ENCODE data around the gene MPHOSPH10. TPM values are rescaled to one million over a fixed set of nuclear protein-coding genes. Genes with fewer than 3 reads are reported as not detected.
"Not testable (repeated sequence)": the region's sequence is repeated elsewhere in the genome, so short reads cannot be mapped to it uniquely, and the experiment has no call there.

The MPHOSPH10 gene
- total RNA-seq, 1 donor from 2014 or later, result 26.0 TPM

DNA sequence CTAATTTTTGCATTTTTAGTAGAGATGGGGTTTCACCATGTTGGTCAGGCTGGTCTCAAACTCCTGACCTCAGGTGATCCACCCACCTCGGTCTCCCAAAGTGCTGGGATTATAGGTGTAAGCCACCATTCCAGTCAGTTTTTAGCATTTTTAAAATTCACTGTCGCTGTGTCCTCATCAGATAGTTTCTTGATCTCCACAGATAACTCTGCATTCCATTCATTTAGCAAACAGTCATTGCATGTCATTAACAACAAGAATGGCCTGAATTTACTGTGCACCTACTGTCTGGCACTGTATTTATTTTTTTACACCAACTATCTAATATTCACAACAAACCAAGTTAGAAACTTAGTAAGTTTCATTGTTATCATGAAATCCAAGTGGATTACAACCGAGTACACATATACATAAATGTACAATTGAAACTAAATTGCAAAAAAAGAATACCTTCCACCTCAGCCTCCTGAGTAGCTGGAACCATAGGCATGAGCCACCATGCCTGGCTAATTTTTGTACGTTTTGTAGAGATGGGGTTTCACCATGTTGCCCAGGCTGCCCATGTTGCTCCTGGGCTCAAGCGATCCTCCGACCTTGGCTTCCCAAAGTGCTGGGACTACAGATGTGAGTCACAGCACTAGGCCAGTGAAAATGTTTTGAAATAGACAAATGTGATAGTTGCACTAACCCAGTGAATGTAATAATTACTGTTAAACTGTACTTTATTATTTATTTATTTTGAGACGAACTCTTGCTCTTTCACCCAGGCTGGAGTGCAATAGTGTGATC lies 4.7 kb upstream of the MPHOSPH10 start:
- TF ChIP-seq CTCF (IDR thresholded peaks at IDR 0.05), result no peak
- ATAC-seq (no peak), DNase-seq (no peak)
- H3K9me3 ChIP-seq, result no peaks in the 10 kb centered on the region
- H3K27ac ChIP-seq, result no peak overlapping the region
- H3K4me1 ChIP-seq, result peaks cover 22% of the 10 kb centered on the region
- H3K36me3 ChIP-seq, result peaks cover 23% of the 10 kb centered on the region
- no peaks in the 10 kb centered on the region for H3K27me3 ChIP-seq (ENCODE audit: low read depth)
- intact Hi-C loops (cut with DNase I), result no loop called here
- H3K4me3 ChIP-seq, result no peak overlapping the region

DNA sequence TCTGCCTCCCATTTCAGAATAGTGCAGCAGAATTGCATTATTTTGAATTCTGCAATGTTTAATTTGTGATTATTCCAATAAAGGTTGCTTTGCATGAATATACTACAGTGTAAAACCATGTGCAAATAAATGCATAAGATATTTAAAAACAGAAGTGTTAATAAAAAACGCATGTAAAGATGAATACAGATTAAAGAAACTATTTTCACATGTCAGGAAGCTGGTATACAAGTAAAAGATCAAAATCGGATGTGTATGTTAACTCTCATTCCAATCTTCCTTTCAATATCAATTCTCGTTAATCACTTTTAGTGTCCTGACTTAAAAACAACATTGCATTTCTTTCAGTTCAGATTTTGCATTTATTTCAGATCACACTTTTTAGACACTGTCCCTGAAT lies 3.5 kb upstream of the MPHOSPH10 start:
- H3K36me3 ChIP-seq, result peaks cover 11% of the 10 kb centered on the region
- ATAC-seq (no peak), DNase-seq (no peak)
- no peak overlapping the region for H3K27ac ChIP-seq
- no peaks in the 10 kb centered on the region for H3K27me3 ChIP-seq (ENCODE audit: low read depth)
- no peak overlapping the region for H3K4me3 ChIP-seq
- no peaks in the 10 kb centered on the region for H3K9me3 ChIP-seq
- no peak for TF ChIP-seq CTCF (IDR thresholded peaks at IDR 0.05)
- H3K4me1 ChIP-seq, result peaks cover 34% of the 10 kb centered on the region
- intact Hi-C loops (cut with DNase I), result no loop called here

- no peak for DNase-seq
- Histone ChIP-seq H3K4me1 (peaks cover 39% of the 10 kb centered on the region), H3K9me3 (no peaks in the 10 kb centered on the region), H3K27me3 (ENCODE audit: low read depth) (no peaks in the 10 kb centered on the region), H3K27ac (peak overlapping the region; percentile 94), H3K4me3 (peak overlapping the region; percentile 91), H3K36me3 (peaks cover 17% of the 10 kb centered on the region)
- TF ChIP-seq CTCF (IDR thresholded peaks at IDR 0.05), result no peak
- ATAC-seq, result no peak
- intact Hi-C loops (cut with DNase I), result no loop called here
Measured at GRCh38 chr2:71129114-71129901, 1.1 kb upstream of the MPHOSPH10 start.

- ATAC-seq (peak; percentile 86), DNase-seq (no peak)
- intact Hi-C loops (cut with DNase I), result no loop called here
- H3K36me3 ChIP-seq, result peaks cover 21% of the 10 kb centered on the region
- peak overlapping the region; percentile 91 for H3K4me3 ChIP-seq
- TF ChIP-seq CTCF (IDR thresholded peaks at IDR 0.05), result no peak
- no peaks in the 10 kb centered on the region for H3K9me3 ChIP-seq
- peaks cover 39% of the 10 kb centered on the region for H3K4me1 ChIP-seq
- peak overlapping the region; percentile 94 for H3K27ac ChIP-seq
- H3K27me3 ChIP-seq (ENCODE audit: low read depth), result no peaks in the 10 kb centered on the region
Measured at GRCh38 chr2:71129902-71130151, 607 bp upstream of the MPHOSPH10 start.

DNA sequence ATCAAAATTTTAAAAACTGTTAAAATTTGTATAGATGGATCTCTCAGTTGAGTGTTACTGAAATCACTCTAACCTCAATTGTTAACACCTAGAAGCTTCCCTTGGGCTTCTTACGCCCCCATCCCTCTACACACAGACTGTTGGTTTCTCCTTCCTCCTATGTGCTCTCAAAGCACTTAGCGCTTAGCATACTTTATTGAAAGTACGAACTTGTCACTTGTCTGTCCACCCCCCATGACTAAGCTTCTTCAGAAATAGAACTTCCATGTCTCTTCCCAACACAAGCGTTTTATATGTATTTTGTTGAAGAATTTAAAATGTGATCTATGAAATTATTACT lies 441 bp downstream of the MPHOSPH10 start:
- peaks cover 39% of the 10 kb centered on the region for H3K4me1 ChIP-seq
- H3K36me3 ChIP-seq, result peaks cover 31% of the 10 kb centered on the region
- H3K27me3 ChIP-seq (ENCODE audit: low read depth), result no peaks in the 10 kb centered on the region
- no peak for TF ChIP-seq CTCF (IDR thresholded peaks at IDR 0.05)
- ATAC-seq (peak in 1 of 2 donors; percentile 11), DNase-seq (no peak)
- peak overlapping the region; percentile 91 for H3K4me3 ChIP-seq
- intact Hi-C loops (cut with DNase I), result no loop called here
- H3K27ac ChIP-seq, result peak overlapping the region; percentile 94
- no peaks in the 10 kb centered on the region for H3K9me3 ChIP-seq

- H3K9me3 ChIP-seq; H3K27me3 ChIP-seq (ENCODE audit: low read depth); intact Hi-C loops (cut with DNase I); DNase-seq; ATAC-seq: not testable (repeated sequence)
- H3K4me1 ChIP-seq, result peaks cover 39% of the 10 kb centered on the region
- H3K4me3 ChIP-seq, result peak overlapping the region; percentile 91
- peak overlapping the region; percentile 94 for H3K27ac ChIP-seq
- H3K36me3 ChIP-seq, result peaks cover 38% of the 10 kb centered on the region
Measured at GRCh38 chr2:71131387-71132166, 1.1 kb downstream of the MPHOSPH10 start.

All from lower lobe of right lung (tissue), 2 donors.